OCI-LY7 (cell line): ENCODE results near the gene UBE3C. TPM values are rescaled to one million over a fixed set of nuclear protein-coding genes. Genes with fewer than 3 reads are reported as not detected.

Source experiments
- BruUV-seq: library from RNA; stranded (reverse); fragments of 400-500 nt; replicated peaks from 2 replicates; lab custom pipeline; 2021; lab: Mats Ljungman, UMichigan
- CTCF ChIA-PET: fragments of 300-600 bp; sonication (Branson Sonifier 250); formaldehyde crosslinking; loops from one replicate; lab custom pipeline; 2022; ENCODE audit warnings: antibody characterized with exemption; ENCODE audit not compliant: unreplicated experiment; lab: Charles Lee
- POLR2A ChIA-PET: fragments of 300-600 bp; sonication (Branson Sonifier 250); formaldehyde crosslinking; loops from one replicate; lab custom pipeline; 2022; ENCODE audit warnings: antibody characterized with exemption; lab: Charles Lee
- DNase-seq: peaks from one replicate; pipeline ENCODE4 v3.0.0-alpha.2; 2015; ENCODE audit warnings: low spot score
- H2AFZ ChIP-seq: fragments of 200-600 bp; sonication (generic), shearing (Covaris generic); 2 replicates; pipeline ENCODE4 v1.6.1; 2014; ENCODE audit warnings: mild to moderate bottlenecking, antibody characterized with exemption, low read length, moderate library complexity
- H3K27ac ChIP-seq: fragments of 200-600 bp; sonication (generic); 2 replicates; pipeline ENCODE4 v1.5.1; 2014; ENCODE audit warnings: mixed run types, low read depth, mild to moderate bottlenecking, moderate library complexity, low read length, inconsistent platforms; ENCODE audit not compliant: poor library complexity, severe bottlenecking
- H3K36me3 ChIP-seq: fragments of 200-600 bp; sonication (generic); 2 replicates; pipeline ENCODE4 v1.6.1; 2014; ENCODE audit warnings: mild to moderate bottlenecking, antibody characterized with exemption, low read length, moderate library complexity, mixed read lengths; ENCODE audit not compliant: insufficient read depth
- H3K4me1 ChIP-seq: fragments of 200-600 bp; sonication (generic); 2 replicates; pipeline ENCODE4 v1.5.1; 2014; ENCODE audit warnings: mild to moderate bottlenecking, low read length; ENCODE audit not compliant: insufficient read depth, poor library complexity, severe bottlenecking
- H3K4me2 ChIP-seq: fragments of 200-600 bp; sonication (generic); 2 replicates; pipeline ENCODE4 v1.6.1; 2014; ENCODE audit warnings: mild to moderate bottlenecking, low read length
- H3K4me3 ChIP-seq: fragments of 200-600 bp; sonication (generic); 2 replicates; pipeline ENCODE4 v1.5.1; 2014; ENCODE audit warnings: mild to moderate bottlenecking, low read depth, low read length; ENCODE audit not compliant: poor library complexity, severe bottlenecking
- H3K79me2 ChIP-seq: fragments of 200-600 bp; sonication (generic); 2 replicates; pipeline ENCODE4 v1.6.1; 2016; ENCODE audit warnings: low read depth, mild to moderate bottlenecking, low read length, moderate library complexity, mixed read lengths; ENCODE audit not compliant: insufficient read depth
- H3K9me2 ChIP-seq: fragments of 200-600 bp; sonication (generic); 2 replicates; pipeline ENCODE4 v1.6.1; 2016; ENCODE audit warnings: mild to moderate bottlenecking, low read length, mixed read lengths; ENCODE audit not compliant: insufficient read depth
- H3K9me3 ChIP-seq: fragments of 200-600 bp; sonication (generic); 2 replicates; pipeline ENCODE4 v1.6.1; 2014; ENCODE audit warnings: mild to moderate bottlenecking, mixed run types, low read length, mixed read lengths
- H4K20me1 ChIP-seq: fragments of 200-600 bp; sonication (generic); 2 replicates; pipeline ENCODE4 v1.6.1; 2014; ENCODE audit warnings: mild to moderate bottlenecking, antibody characterized with exemption, low read length, moderate library complexity, mixed read lengths; ENCODE audit not compliant: insufficient read depth
- CTCF ChIP-seq: fragments of 200-600 bp; sonication (generic); conservative IDR thresholded peaks from 2 replicates; pipeline ENCODE4 v1.5.1; 2014; ENCODE audit warnings: mild to moderate bottlenecking, antibody characterized with exemption, low read length, moderate library complexity, mixed read lengths
- EZH2phosphoT487 ChIP-seq: fragments of 200-600 bp; sonication (generic); IDR thresholded peaks from 2 replicates; pipeline ENCODE4 v1.6.1; 2018; ENCODE audit warnings: low read depth, borderline replicate concordance, mild to moderate bottlenecking, mixed run types, antibody characterized with exemption, low read length, moderate library complexity, mixed read lengths
- intact Hi-C: fragments of 100-400 bp; cut with micrococcal nuclease; formaldehyde crosslinking; loops from one replicate; pipeline ENCODE4 v1.10.0; 2022; ENCODE audit not compliant: unreplicated experiment
- total RNA-seq, 2 experiments: library from RNA; depleted of rRNA in 1 of 2; stranded (reverse); fragments of >200 nt in 1 of 2; shearing (Covaris generic) in 1 of 2; gene quantifications; 2 replicates each; pipeline ENCODE4 v1.2.3, GENCODE V29; 2014 to 2022

The UBE3C gene
- total RNA-seq, 2 experiments from 2014 or later: 60.4 to 66.1 TPM

DNA sequence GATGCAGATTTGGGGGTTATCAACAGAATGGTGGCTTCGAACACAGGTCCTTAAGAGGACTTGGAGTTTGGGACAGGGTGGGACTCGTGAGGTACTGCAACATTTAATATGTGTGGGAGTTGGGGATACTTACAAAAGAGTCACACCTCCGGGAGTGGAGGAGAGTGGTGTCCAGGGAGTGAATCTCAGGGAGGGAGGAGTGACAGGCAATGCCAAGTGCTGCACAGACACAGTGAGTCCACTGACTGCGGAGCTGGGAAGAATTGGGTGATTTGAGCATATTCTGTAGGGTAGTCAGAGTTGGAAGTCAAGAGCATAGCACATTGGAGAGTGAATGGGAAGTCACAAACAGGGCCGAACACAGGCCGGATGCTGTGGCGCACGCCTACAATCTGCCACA is 5.1 kb downstream of the UBE3C start:
- H3K9me2 ChIP-seq: no peaks in the 10 kb centered on the region
- H3K9me3 ChIP-seq: no peaks in the 10 kb centered on the region
- no peak overlapping the region for H3K4me3 ChIP-seq
- no peak for DNase-seq
- ChIA-PET POLR2A (no interaction called here), CTCF (no interaction called here)
- no peak overlapping the region for H3K4me2 ChIP-seq
- H3K36me3 ChIP-seq: peaks cover 93% of the 10 kb centered on the region
- TF ChIP-seq CTCF (no peak), EZH2phosphoT487 (no peak)
- H4K20me1 ChIP-seq: peaks cover 35% of the 10 kb centered on the region
- BruUV-seq: no TSS peak
- no peak overlapping the region for H3K27ac ChIP-seq
- H3K79me2 ChIP-seq: peaks cover 97% of the 10 kb centered on the region
- intact Hi-C loops: no loop called here
- H3K4me1 ChIP-seq: peaks cover 17% of the 10 kb centered on the region
- H2AFZ ChIP-seq: no peak overlapping the region

DNA sequence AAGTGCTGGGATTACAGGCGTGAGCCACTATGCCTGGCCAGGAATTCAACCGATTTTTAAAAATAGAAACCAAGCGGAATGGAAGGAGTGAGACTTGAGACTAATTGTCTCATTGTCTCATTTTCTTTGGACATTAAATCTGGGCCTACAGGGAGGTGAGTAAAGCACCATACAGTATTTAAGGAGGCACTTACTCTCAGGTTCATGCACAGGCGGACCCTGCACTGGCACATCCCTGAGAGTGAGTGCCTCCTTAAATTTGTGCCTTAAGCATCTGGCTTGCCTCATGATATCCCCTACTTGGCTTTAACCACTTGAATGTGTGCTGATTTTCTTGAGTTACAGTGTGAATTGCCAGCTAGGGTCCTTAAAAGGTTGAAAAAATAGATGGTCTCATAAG is 10.6 kb downstream of the UBE3C start:
- peaks cover 38% of the 10 kb centered on the region for H4K20me1 ChIP-seq
- H3K79me2 ChIP-seq: peaks cover 100% of the 10 kb centered on the region
- peaks cover 95% of the 10 kb centered on the region for H3K36me3 ChIP-seq
- POLR2A ChIA-PET: interaction anchor here (0.6 to 2.0 kb wide), 3 partner anchors 8 to 189 kb away, joined by 3 to 5 read pairs (median 3); no protein-coding TSS in a partner anchor
- no peak for DNase-seq
- H3K9me3 ChIP-seq: no peaks in the 10 kb centered on the region
- CTCF ChIA-PET: no interaction called here
- TF ChIP-seq CTCF: no peak
- no peak for TF ChIP-seq EZH2phosphoT487
- H3K4me2 ChIP-seq: no peak overlapping the region
- no peak overlapping the region for H2AFZ ChIP-seq
- H3K9me2 ChIP-seq: no peaks in the 10 kb centered on the region
- no peak overlapping the region for H3K27ac ChIP-seq
- H3K4me3 ChIP-seq: no peak overlapping the region
- BruUV-seq: no TSS peak
- intact Hi-C loops: no loop called here
- no peaks in the 10 kb centered on the region for H3K4me1 ChIP-seq

DNA sequence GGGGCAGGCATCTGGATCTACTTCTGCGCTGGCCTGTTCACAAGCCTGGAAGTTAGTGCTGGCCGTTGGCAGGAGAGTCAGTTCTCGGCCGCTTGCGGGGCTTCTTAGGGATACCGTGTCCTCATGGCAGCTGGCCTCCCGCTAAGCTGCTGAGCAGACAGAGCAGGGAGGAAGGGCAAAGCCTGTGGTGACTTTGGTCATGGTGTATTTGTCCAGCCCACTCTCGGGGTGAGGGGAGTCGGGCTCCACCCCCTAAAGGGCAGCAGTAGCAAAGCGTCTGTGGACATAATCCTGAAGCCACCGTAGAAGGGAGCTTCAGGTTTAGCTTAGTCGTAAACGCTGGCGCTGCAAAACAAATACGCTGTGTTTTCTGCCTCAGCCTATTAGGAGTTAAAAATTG is 12.2 kb downstream of the UBE3C start:
- CTCF ChIA-PET: no interaction called here
- H3K4me2 ChIP-seq: no peak overlapping the region
- no peak overlapping the region for H3K4me3 ChIP-seq
- peaks cover 100% of the 10 kb centered on the region for H3K79me2 ChIP-seq
- peaks cover 52% of the 10 kb centered on the region for H4K20me1 ChIP-seq
- no peaks in the 10 kb centered on the region for H3K9me3 ChIP-seq
- no peak for DNase-seq
- H3K36me3 ChIP-seq: peaks cover 93% of the 10 kb centered on the region
- intact Hi-C loops: no loop called here
- no peak overlapping the region for H3K27ac ChIP-seq
- H3K9me2 ChIP-seq: no peaks in the 10 kb centered on the region
- H3K4me1 ChIP-seq: peaks cover 6% of the 10 kb centered on the region
- TF ChIP-seq CTCF (no peak), EZH2phosphoT487 (no peak)
- POLR2A ChIA-PET: interaction anchor here (1.8 kb wide), 1 partner anchor 9 kb away, joined by 8 read pairs; no protein-coding TSS in a partner anchor
- no peak overlapping the region for H2AFZ ChIP-seq
- BruUV-seq: no TSS peak
